RWPE2 (cell line): Measurements from ENCODE around the gene PCSK6.

Experiments used
- ATAC-seq: fragments of 200-7000 bp; cut with Tn5 transposase; 3 replicates; pipeline ENCODE4 v1.9.1; 2021; ENCODE audit warnings: low read depth
- DNase-seq: peaks from one replicate; pipeline ENCODE4 v3.0.0-alpha.2; 2020; ENCODE audit warnings: low spot score
- H3K27ac ChIP-seq: fragments of 450-650 bp; 2 replicates; pipeline ENCODE4 v1.5.1; 2017; ENCODE audit warnings: mild to moderate bottlenecking; ENCODE audit not compliant: poor library complexity, severe bottlenecking
- H3K27me3 ChIP-seq: fragments of 250-450 bp; sonication (Bioruptor Pico); 2 replicates; pipeline ENCODE4 v1.5.1; 2021; ENCODE audit warnings: mild to moderate bottlenecking, moderate library complexity; ENCODE audit not compliant: insufficient read depth, poor library complexity, severe bottlenecking
- H3K36me3 ChIP-seq: fragments of 250-450 bp; sonication (Bioruptor Pico); 2 replicates; pipeline ENCODE4 v1.5.1; 2020; ENCODE audit warnings: low read depth, mild to moderate bottlenecking, moderate library complexity
- H3K4me1 ChIP-seq: fragments of 250-450 bp; sonication (Bioruptor Pico); 2 replicates; pipeline ENCODE4 v1.5.1; 2021; ENCODE audit warnings: mild to moderate bottlenecking, moderate library complexity; ENCODE audit not compliant: insufficient read depth, poor library complexity, severe bottlenecking
- H3K4me3 ChIP-seq: fragments of 250-450 bp; sonication (Bioruptor Pico); 2 replicates; pipeline ENCODE4 v1.5.1; 2021; ENCODE audit warnings: mild to moderate bottlenecking, moderate library complexity; ENCODE audit not compliant: severe bottlenecking
- H3K9me3 ChIP-seq: fragments of 250-450 bp; sonication (Bioruptor Pico); 2 replicates; pipeline ENCODE4 v1.5.1; 2021; ENCODE audit warnings: mild to moderate bottlenecking, moderate library complexity; ENCODE audit not compliant: severe bottlenecking
- CTCF ChIP-seq: fragments of 450-650 bp; IDR thresholded peaks from one replicate; pipeline ENCODE4 v1.5.1; 2017; ENCODE audit warnings: mild to moderate bottlenecking, moderate library complexity; ENCODE audit not compliant: poor library complexity, severe bottlenecking

The PCSK6 gene

GRCh38 chr15:101463270-101463669 lies 26.2 kb downstream of the PCSK6 start:
- H3K4me3 ChIP-seq, result no peak overlapping the region
- no peak overlapping the region for H3K27ac ChIP-seq
- no peaks in the 10 kb centered on the region for H3K4me1 ChIP-seq

DNA sequence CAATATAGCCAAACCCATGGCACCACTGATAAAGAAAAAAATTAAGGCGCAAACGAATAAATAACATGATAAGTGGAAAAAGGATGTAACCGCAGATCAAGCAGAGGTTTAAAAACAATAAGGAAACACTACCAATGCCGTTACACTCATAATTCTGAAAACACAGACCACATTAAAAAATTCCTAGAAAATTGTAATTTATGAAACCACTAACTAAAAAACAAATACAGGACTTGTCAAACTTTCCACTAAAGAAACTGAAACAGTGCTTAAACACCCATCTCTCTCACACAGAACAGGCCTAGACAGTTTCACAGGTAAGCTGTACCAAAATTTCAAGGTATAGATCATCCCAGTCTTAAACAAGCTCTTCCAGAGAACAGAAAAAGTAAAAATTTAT lies 28.4 kb downstream of the PCSK6 start:
- no peak for DNase-seq
- no peaks in the 10 kb centered on the region for H3K36me3 ChIP-seq
- H3K4me3 ChIP-seq, result no peak overlapping the region
- no peaks in the 10 kb centered on the region for H3K27me3 ChIP-seq
- H3K27ac ChIP-seq, result no peak overlapping the region
- no peak for TF ChIP-seq CTCF
- ATAC-seq, result no peak
- no peaks in the 10 kb centered on the region for H3K4me1 ChIP-seq
- H3K9me3 ChIP-seq, result no peaks in the 10 kb centered on the region

More at GRCh38 chr15:101463270-101463669, 26.2 kb downstream of the PCSK6 start:
- DNase-seq, result no peak
- Histone ChIP-seq H3K9me3 (no peaks in the 10 kb centered on the region), H3K27me3 (no peaks in the 10 kb centered on the region), H3K36me3 (no peaks in the 10 kb centered on the region)
- no peak for TF ChIP-seq CTCF
- no peak for ATAC-seq

DNA sequence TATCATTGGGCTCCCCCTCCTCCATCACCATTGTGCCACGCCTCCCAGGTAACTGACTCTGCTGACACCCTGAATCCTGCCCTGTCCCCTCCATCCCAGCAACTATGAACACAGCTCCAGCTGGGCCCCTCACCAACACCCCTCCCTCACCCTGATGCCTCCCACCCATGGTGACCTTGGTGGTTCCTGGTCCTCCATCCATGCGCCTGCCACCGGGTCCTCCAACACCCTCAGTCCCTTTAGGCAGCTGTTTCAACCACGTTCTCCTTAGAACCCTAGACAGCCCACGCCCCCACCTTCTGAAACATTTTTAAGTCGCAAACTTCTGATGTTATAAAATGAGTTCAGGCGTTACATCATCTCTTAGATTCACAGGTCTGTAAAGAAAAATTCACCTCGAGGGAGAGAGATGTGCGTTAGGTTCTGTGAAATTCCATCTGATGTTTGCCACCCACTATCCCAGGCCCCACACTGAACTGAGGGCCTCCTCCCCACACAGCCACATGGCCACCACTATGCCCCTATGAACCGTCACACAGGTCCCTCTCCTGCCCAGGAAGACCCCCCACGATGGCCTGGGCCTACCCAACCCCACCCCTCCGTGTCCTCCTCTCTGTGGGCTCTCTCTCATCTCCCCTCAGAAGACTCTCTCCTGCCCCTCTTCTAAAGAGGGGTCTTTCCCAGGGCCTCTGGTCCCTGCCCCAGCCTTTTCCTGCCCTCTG lies 29.8 kb downstream of the PCSK6 start:
- Histone ChIP-seq H3K27ac (no peak overlapping the region), H3K4me3 (no peak overlapping the region), H3K27me3 (no peaks in the 10 kb centered on the region), H3K4me1 (no peaks in the 10 kb centered on the region), H3K9me3 (no peaks in the 10 kb centered on the region), H3K36me3 (no peaks in the 10 kb centered on the region)
- ATAC-seq, result no peak
- DNase-seq, result peak; percentile 29
- TF ChIP-seq CTCF, result no peak

- Histone ChIP-seq H3K9me3 (no peaks in the 10 kb centered on the region), H3K27me3 (no peaks in the 10 kb centered on the region), H3K4me3 (no peak overlapping the region), H3K27ac (no peak overlapping the region), H3K36me3 (no peaks in the 10 kb centered on the region), H3K4me1 (no peaks in the 10 kb centered on the region)
- TF ChIP-seq CTCF, result no peak
- ATAC-seq (0 out of 3 replicates have a peak, but pooled peaks have one; percentile 24), DNase-seq (no peak)
Observed at GRCh38 chr15:101458908-101459578, 30.5 kb downstream of the PCSK6 start.
